K562 (cell line): Measurements from ENCODE around the gene EMID1. TPM values are rescaled to one million over a fixed set of nuclear protein-coding genes. Genes with fewer than 3 reads are reported as not detected.

Experiments
- ATF7 ChIP-seq: fragments of 450-650 bp; IDR thresholded peaks from 2 replicates; pipeline ENCODE4 v1.7.1; 2014; ENCODE audit warnings: mild to moderate bottlenecking, moderate library complexity
- FOXA1 ChIP-seq: fragments of 450-650 bp; IDR thresholded peaks from 2 replicates; pipeline ENCODE4 v1.6.1; 2016; ENCODE audit warnings: mild to moderate bottlenecking, borderline replicate concordance
- FOXP4 ChIP-seq: sonication (generic); formaldehyde crosslinking; IDR thresholded peaks from 2 replicates; pipeline ENCODE4 v1.8.0; 2022; ENCODE audit warnings: mild to moderate bottlenecking, missing genetic modification reagents, borderline replicate concordance
- GTF2F1 ChIP-seq: IDR thresholded peaks from 2 replicates; pipeline ENCODE4 v1.6.1; 2011; ENCODE audit warnings: low read depth, low read length, improper control_type of control experiment
- HIVEP1 ChIP-seq: fragments of 250-450 bp; sonication (Bioruptor Pico); IDR thresholded peaks from 2 replicates; pipeline ENCODE4 v1.4.0; 2020; ENCODE audit warnings: mild to moderate bottlenecking
- HMBOX1 ChIP-seq: sonication (generic); IDR thresholded peaks from 2 replicates; pipeline ENCODE4 v1.6.1; 2016
- HNRNPL ChIP-seq: fragments of 200-400 bp; formaldehyde crosslinking; IDR thresholded peaks from 2 replicates; pipeline ENCODE4 v1.6.1; 2017; ENCODE audit warnings: low read depth, mild to moderate bottlenecking, low read length
- JUND ChIP-seq, 2 experiments: IDR thresholded peaks; 2 replicates in 1 of 2; 3 replicates in 1 of 2; pipeline ENCODE4 v1.6.1; 2011; ENCODE audit warnings: borderline replicate concordance in 2 of 2, low read depth in 2 of 2, low read length in 2 of 2, improper control_type of control experiment in 1 of 2, missing biosample characterization in 1 of 2, missing genetic modification characterization in 1 of 2, missing genetic modification reagents in 1 of 2
- L3MBTL2 ChIP-seq: fragments of 450-650 bp; IDR thresholded peaks from 2 replicates; pipeline ENCODE4 v1.6.1; 2016; ENCODE audit warnings: mild to moderate bottlenecking, moderate library complexity
- MEIS2 ChIP-seq: fragments of 450-650 bp; IDR thresholded peaks from 2 replicates; pipeline ENCODE4 v1.6.1; 2014; ENCODE audit warnings: mild to moderate bottlenecking; ENCODE audit not compliant: partially characterized antibody
- SIN3A ChIP-seq, 2 experiments: fragments of 150-350 bp in 1 of 2; IDR thresholded peaks; 2 replicates each; pipeline ENCODE4 v1.6.1; 2011 to 2016; ENCODE audit warnings: borderline replicate concordance in 2 of 2, low read depth in 2 of 2, low read length in 2 of 2, mild to moderate bottlenecking in 2 of 2, moderate library complexity in 2 of 2; ENCODE audit not compliant: control insufficient read depth in 1 of 2
- SMAD2 ChIP-seq: fragments of 150-350 bp; IDR thresholded peaks from 2 replicates; pipeline ENCODE4 v1.6.1; 2014; ENCODE audit warnings: low read depth, mild to moderate bottlenecking, low read length
- XRCC3 ChIP-seq: fragments of 450-650 bp; IDR thresholded peaks from 2 replicates; pipeline ENCODE4 v1.6.1; 2017; ENCODE audit warnings: mild to moderate bottlenecking, moderate library complexity
- ZNF140 ChIP-seq: fragments of 250-450 bp; sonication (Bioruptor Pico); IDR thresholded peaks from 2 replicates; pipeline ENCODE4 v1.8.0; 2021; ENCODE audit warnings: moderate library complexity, mild to moderate bottlenecking, inconsistent platforms
- ZNF324 ChIP-seq: fragments of 250-450 bp; sonication (Bioruptor Pico); IDR thresholded peaks from 2 replicates; pipeline ENCODE4 v1.4.0; 2020; ENCODE audit warnings: mild to moderate bottlenecking
- ZNF740 ChIP-seq, 3 experiments: fragments of 200-800 bp in 1 of 3; sonication (Bioruptor generic) in 1 of 3; sonication (generic) in 1 of 3; formaldehyde crosslinking in 1 of 3; IDR thresholded peaks; 2 replicates each; pipeline versions ENCODE4 v1.6.1 to v1.8.0; 2016 to 2022; ENCODE audit warnings: mild to moderate bottlenecking in 2 of 3, missing compliant biosample characterization in 2 of 3, missing genetic modification characterization in 2 of 3, missing genetic modification reagents in 1 of 3
- polyA plus RNA-seq, 8 experiments: library from polyadenylated mRNA; depleted of rRNA in 4 of 8; stranded (reverse) in 5 of 8; unstranded in 3 of 8; fragments of >200 nt; fragmentation: Nextera tagmentation in 2 of 8; fragmentation: Illumina TruSeq in 1 of 8; extraction: Ambion mirVana in 2 of 8; extraction: Trizol in 1 of 8; gene quantifications; 2 replicates each; pipeline versions ENCODE4 v1.2.1 to v1.2.3, GENCODE V29; 2011 to 2014; ENCODE audit warnings: inconsistent platforms in 1 of 8, missing spikeins in 1 of 8
- total RNA-seq, 7 experiments: library from RNA; depleted of rRNA in 6 of 7; stranded (reverse); fragments of >200 nt in 6 of 7; fragmentation: Illumina TruSeq in 2 of 7; extraction: Trizol in 2 of 7; gene quantifications; 2 replicates each; pipeline versions ENCODE4 v1.2.1 to v1.2.3, GENCODE V29; 2011 to 2021; ENCODE audit warnings: low replicate concordance in 1 of 7
- TF ChIP-seq, protein P1 (sequence below): fragments of 450-650 bp; formaldehyde crosslinking; conservative IDR thresholded peaks from 2 replicates; pipeline ENCODE4 v1.4.0; 2022; ENCODE audit warnings: mild to moderate bottlenecking, missing genetic modification characterization
- TF ChIP-seq, protein P2 (sequence below): fragments of 250-450 bp; sonication (Bioruptor Pico); IDR thresholded peaks from 2 replicates; pipeline ENCODE4 v1.8.0; 2021; ENCODE audit warnings: borderline replicate concordance, mild to moderate bottlenecking, moderate library complexity; ENCODE audit not compliant: poor library complexity, severe bottlenecking
- TF ChIP-seq, protein P3 (sequence below): sonication (generic); formaldehyde crosslinking; IDR thresholded peaks from 2 replicates; pipeline ENCODE4 v1.8.1; 2023; ENCODE audit warnings: mild to moderate bottlenecking, missing genetic modification reagents, moderate library complexity

The EMID1 gene
- total and polyA plus RNA-seq, 9 of the 15 experiments (the other 6 are each of a cell fraction or from before 2014, with no cell fraction given), result 0.15 to 7.2 (median 2.7) TPM

GRCh38 chr22:29267858-29268510 lies 62.3 kb downstream of the EMID1 start, which contains the start of the genes EWSR1 and RHBDD3 (continued):
- TF ChIP-seq ZNF740 (CRISPR knock-in tag; IDR thresholded peaks at IDR 0.05) (no peak), ZNF740 (tag; IDR thresholded peaks at IDR 0.05) (no peak), L3MBTL2 (no peak), ZNF324 (CRISPR knock-in tag) (no peak), HNRNPL (no peak), HIVEP1 (CRISPR knock-in tag) (no peak), HMBOX1 (peak; percentile 35; the same call in 1 of the 2 replicates), MEIS2 (peak; percentile 44), SIN3A (IDR thresholded peaks at IDR 0.05; ENCODE audit: borderline replicate concordance in 2 of 2, control insufficient read depth in 1 of 2, low read depth in 2 of 2, low read length in 2 of 2) (peak in 1 of 2 experiments; percentile 90; a peak in 1 of 4 replicates), SMAD2 (no peak), FOXA1 (no peak), XRCC3 (no peak), FOXP4 (CRISPR knock-in tag) (no peak), JUND (IDR thresholded peaks at IDR 0.05; ENCODE audit: borderline replicate concordance, low read depth, low read length) (peak; percentile 96), JUND (tag; IDR thresholded peaks at IDR 0.05; ENCODE audit: borderline replicate concordance, low read depth, low read length) (peak; percentile 61; the same call in 1 of the 3 replicates), GTF2F1 (0 out of 2 replicates have a peak, but pooled peaks have one; percentile 8), ATF7 (peak; percentile 100), ZNF140 (CRISPR knock-in tag) (no peak)
- TF ChIP-seq, protein P1, sequence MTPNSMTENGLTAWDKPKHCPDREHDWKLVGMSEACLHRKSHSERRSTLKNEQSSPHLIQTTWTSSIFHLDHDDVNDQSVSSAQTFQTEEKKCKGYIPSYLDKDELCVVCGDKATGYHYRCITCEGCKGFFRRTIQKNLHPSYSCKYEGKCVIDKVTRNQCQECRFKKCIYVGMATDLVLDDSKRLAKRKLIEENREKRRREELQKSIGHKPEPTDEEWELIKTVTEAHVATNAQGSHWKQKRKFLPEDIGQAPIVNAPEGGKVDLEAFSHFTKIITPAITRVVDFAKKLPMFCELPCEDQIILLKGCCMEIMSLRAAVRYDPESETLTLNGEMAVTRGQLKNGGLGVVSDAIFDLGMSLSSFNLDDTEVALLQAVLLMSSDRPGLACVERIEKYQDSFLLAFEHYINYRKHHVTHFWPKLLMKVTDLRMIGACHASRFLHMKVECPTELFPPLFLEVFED, result no peak
- TF ChIP-seq, protein P2, sequence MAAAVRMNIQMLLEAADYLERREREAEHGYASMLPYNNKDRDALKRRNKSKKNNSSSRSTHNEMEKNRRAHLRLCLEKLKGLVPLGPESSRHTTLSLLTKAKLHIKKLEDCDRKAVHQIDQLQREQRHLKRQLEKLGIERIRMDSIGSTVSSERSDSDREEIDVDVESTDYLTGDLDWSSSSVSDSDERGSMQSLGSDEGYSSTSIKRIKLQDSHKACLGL, result no peak
- TF ChIP-seq, protein P3, sequence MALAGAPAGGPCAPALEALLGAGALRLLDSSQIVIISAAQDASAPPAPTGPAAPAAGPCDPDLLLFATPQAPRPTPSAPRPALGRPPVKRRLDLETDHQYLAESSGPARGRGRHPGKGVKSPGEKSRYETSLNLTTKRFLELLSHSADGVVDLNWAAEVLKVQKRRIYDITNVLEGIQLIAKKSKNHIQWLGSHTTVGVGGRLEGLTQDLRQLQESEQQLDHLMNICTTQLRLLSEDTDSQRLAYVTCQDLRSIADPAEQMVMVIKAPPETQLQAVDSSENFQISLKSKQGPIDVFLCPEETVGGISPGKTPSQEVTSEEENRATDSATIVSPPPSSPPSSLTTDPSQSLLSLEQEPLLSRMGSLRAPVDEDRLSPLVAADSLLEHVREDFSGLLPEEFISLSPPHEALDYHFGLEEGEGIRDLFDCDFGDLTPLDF, result peak; percentile 86; the same call in 1 of the 2 replicates
